ENCODE results near the gene LGALS12. TPM values are rescaled to one million over a fixed set of nuclear protein-coding genes. Genes with fewer than 3 reads are reported as not detected.

The LGALS12 gene
- total and polyA plus RNA-seq, 12 donors, result 0.11 to 15.5 (median 0.41) TPM; not detected in 1

- Histone ChIP-seq H3K27ac (no peak overlapping the region), H3K4me1 (replicated peaks in 1 of 2) (no peaks in the 10 kb centered on the region), H3K9me3 (replicated peaks in 1 of 3) (no peaks in the 10 kb centered on the region), H3K36me3 (replicated peaks in 1 of 2) (no peaks in the 10 kb centered on the region), H3K27me3 (no peaks in the 10 kb centered on the region), H3K4me3 (no peak overlapping the region)
- 9 to 42% (median 29%) methylated on average over 1 of the region's 1 CpG for WGBS, 4 donors
- intact Hi-C loops (cut with DNase I), result no loop called here
- DNase-seq, result no peak
- TF ChIP-seq POLR2A (IDR thresholded peaks at IDR 0.05) (no peak), CTCF (IDR thresholded peaks at IDR 0.05) (no peak)
These were observed 12.7 kb downstream of the LGALS12 start for GRCh38 chr11:63518548-63518947.

GRCh38 chr11:63520606-63521170 is 14.8 kb downstream of the LGALS12 start:
- whole genome bisulfite sequencing, 4 donors, result 81 to 84% (median 82%) methylated on average over 5 of the region's 5 CpGs
- Histone ChIP-seq H3K36me3 (replicated peaks in 1 of 2) (no peaks in the 10 kb centered on the region), H3K9me3 (replicated peaks in 1 of 3) (no peaks in the 10 kb centered on the region), H3K27me3 (no peaks in the 10 kb centered on the region), H3K4me3 (no peak overlapping the region), H3K27ac (no peak overlapping the region), H3K4me1 (replicated peaks in 1 of 2) (no peaks in the 10 kb centered on the region)
- intact Hi-C loops (cut with DNase I), result no loop called here
- no peak for TF ChIP-seq POLR2A (IDR thresholded peaks at IDR 0.05)
- no peak for TF ChIP-seq CTCF (IDR thresholded peaks at IDR 0.05)
- no peak for DNase-seq

- TF ChIP-seq CTCF (IDR thresholded peaks at IDR 0.05), result no peak
- TF ChIP-seq POLR2A (IDR thresholded peaks at IDR 0.05), result no peak
- WGBS, 4 donors, result 81 to 93% (median 83%) methylated on average over 2 of the region's 2 CpGs
- intact Hi-C loops (cut with DNase I), result no loop called here
- Histone ChIP-seq H3K27me3 (no peaks in the 10 kb centered on the region), H3K27ac (no peak overlapping the region), H3K9me3 (replicated peaks in 1 of 3) (no peaks in the 10 kb centered on the region), H3K4me1 (replicated peaks in 1 of 2) (no peaks in the 10 kb centered on the region), H3K36me3 (replicated peaks in 1 of 2) (no peaks in the 10 kb centered on the region), H3K4me3 (no peak overlapping the region)
- no peak for DNase-seq
These were observed 16.0 kb downstream of the LGALS12 start for GRCh38 chr11:63521896-63522295.

GRCh38 chr11:63523151-63523550 is 17.3 kb downstream of the LGALS12 start:
- intact Hi-C loops (cut with DNase I), result no loop called here
- no peak overlapping the region for H3K4me3 ChIP-seq
- H3K4me1 ChIP-seq (replicated peaks in 1 of 2), result no peaks in the 10 kb centered on the region
- no peaks in the 10 kb centered on the region for H3K27me3 ChIP-seq
- WGBS, 4 donors, result 76 to 88% (median 82%) methylated on average over 7 of the region's 7 CpGs
- no peaks in the 10 kb centered on the region for H3K9me3 ChIP-seq (replicated peaks in 1 of 3)
- TF ChIP-seq POLR2A (IDR thresholded peaks at IDR 0.05) (no peak), CTCF (IDR thresholded peaks at IDR 0.05) (no peak)
- H3K27ac ChIP-seq, result no peak overlapping the region
- DNase-seq, result no peak
- H3K36me3 ChIP-seq (replicated peaks in 1 of 2), result no peaks in the 10 kb centered on the region
